Stimulated activated CD4-positive, alpha-beta T cell treated with anti-CD3 and anti-CD28 coated beads, Interleukin-15, amount 100 ng/mL, for 1 hour (primary cell): ENCODE measurements around the gene EXTL2.
"Not testable (repeated sequence)": the region's sequence is repeated elsewhere in the genome, so short reads cannot be mapped to it uniquely, and the experiment has no call there.

Source experiments
- DNase-seq, 2 donors: peaks; one replicate each; pipeline ENCODE4 v3.0.0-alpha.2; 2020; ENCODE audit warnings: low read depth in 1 of 2, low spot score in 1 of 2

Gene EXTL2

GRCh38 chr1:100903777-100904176 lies 9.1 kb upstream of the EXTL2 start:
- DNase-seq: no peak

GRCh38 chr1:100902365-100902764 lies 7.7 kb upstream of the EXTL2 start:
- DNase-seq: no peak

GRCh38 chr1:100896481-100896982 lies 1.9 kb upstream of the EXTL2 start:
- peak; percentile 12 to 37 for DNase-seq

- peak; percentile 94 to 98 for DNase-seq
These were observed 1.2 kb upstream of the EXTL2 start, which contains the start of gene SLC30A7 for GRCh38 chr1:100895540-100896480. Gene SLC30A7, plus strand, starts transcription at chr1:100896090. Its CDS starts 173 bp downstream, at chr1:100896263.

- no peak for DNase-seq
These were observed 924 bp downstream of the EXTL2 start for GRCh38 chr1:100893718-100894117.

GRCh38 chr1:100892554-100892953 lies 2.1 kb downstream of the EXTL2 start:
- DNase-seq: no peak

GRCh38 chr1:100891380-100891779 lies 3.3 kb downstream of the EXTL2 start:
- no peak for DNase-seq

GRCh38 chr1:100889869-100890482 lies 4.7 kb downstream of the EXTL2 start:
- DNase-seq: not testable (repeated sequence)

GRCh38 chr1:100889007-100889406 lies 5.6 kb downstream of the EXTL2 start:
- not testable (repeated sequence) for DNase-seq

GRCh38 chr1:100883963-100884362 lies 10.7 kb downstream of the EXTL2 start:
- no peak for DNase-seq

GRCh38 chr1:100882698-100883097 lies 11.9 kb downstream of the EXTL2 start:
- DNase-seq: no peak

GRCh38 chr1:100881687-100882086 lies 13.0 kb downstream of the EXTL2 start:
- no peak for DNase-seq

- no peak for DNase-seq
These were observed 15.2 kb downstream of the EXTL2 start for GRCh38 chr1:100879422-100879821.

- no peak for DNase-seq
These were observed 18.4 kb downstream of the EXTL2 start for GRCh38 chr1:100876291-100876690.

GRCh38 chr1:100875228-100875627 lies 19.4 kb downstream of the EXTL2 start:
- no peak for DNase-seq

GRCh38 chr1:100874433-100874832 lies 20.2 kb downstream of the EXTL2 start:
- no peak for DNase-seq

- DNase-seq: no peak
These were observed 24.6 kb downstream of the EXTL2 start for GRCh38 chr1:100869996-100870395.

- DNase-seq: no peak
These were observed 26.2 kb downstream of the EXTL2 start for GRCh38 chr1:100868364-100868995.

GRCh38 chr1:100866901-100867206 lies 27.8 kb downstream of the EXTL2 start:
- DNase-seq: no peak

GRCh38 chr1:100866041-100866900 lies 28.4 kb downstream of the EXTL2 start:
- no peak for DNase-seq

- no peak for DNase-seq
These were observed 32.1 kb downstream of the EXTL2 start for GRCh38 chr1:100862591-100862990.
